H1 (cell line): Measurements from ENCODE around the gene ADCY7. TPM values are rescaled to one million over a fixed set of nuclear protein-coding genes. Genes with fewer than 3 reads are reported as not detected.

Experiments
- CTCF ChIA-PET: fragments of 300-600 bp; sonication (Branson Sonifier 250); formaldehyde crosslinking; loops from one replicate; lab custom pipeline; 2021; ENCODE audit not compliant: partially characterized antibody; lab: Charles Lee
- POLR2A ChIA-PET: fragments of 300-600 bp; sonication (Branson Sonifier 250); formaldehyde crosslinking; loops from one replicate; lab custom pipeline; 2021; ENCODE audit warnings: inconsistent platforms; ENCODE audit not compliant: partially characterized antibody; lab: Charles Lee
- DNase-seq, 2 experiments: peaks; one replicate each; pipeline versions ENCODE4 v3.0.0 to v3.0.0-alpha.2; 2010 to 2022; ENCODE audit warnings: low spot score in 2 of 2, low read depth in 1 of 2, mixed read lengths in 1 of 2
- FAIRE-seq: peaks from 2 replicates; lab custom pipeline; 2011; peaks lifted over from hg19 to GRCh38; lab: Jason Lieb, UNC
- H2AFZ ChIP-seq: 2 replicates; pipeline ENCODE4 v1.8.1; 2012; ENCODE audit warnings: low read length, inconsistent platforms
- H2AK5ac ChIP-seq: 2 replicates; pipeline ENCODE4 v1.6.1; 2013; ENCODE audit warnings: low read depth, low read length
- H2BK120ac ChIP-seq: replicated peaks from 2 replicates; pipeline ENCODE3; 2013; ENCODE audit warnings: low read depth, low read length, inconsistent platforms
- H2BK12ac ChIP-seq: 2 replicates; pipeline ENCODE4 v1.6.1; 2013; ENCODE audit warnings: low read depth, low read length
- H2BK15ac ChIP-seq: 2 replicates; pipeline ENCODE4 v1.6.1; 2013; ENCODE audit warnings: low read length
- H2BK20ac ChIP-seq: 2 replicates; pipeline ENCODE4 v1.6.1; 2013; ENCODE audit warnings: low read length
- H2BK5ac ChIP-seq: 2 replicates; pipeline ENCODE4 v1.6.1; 2013; ENCODE audit warnings: low read depth, low read length
- H3K14ac ChIP-seq: 2 replicates; pipeline ENCODE4 v1.6.1; 2013; ENCODE audit warnings: inconsistent platforms; ENCODE audit not compliant: insufficient read length
- H3K18ac ChIP-seq: 2 replicates; pipeline ENCODE4 v1.6.1; 2013; ENCODE audit warnings: low read length; ENCODE audit errors: extremely low read depth
- H3K23ac ChIP-seq: 2 replicates; pipeline ENCODE4 v1.6.1; 2013; ENCODE audit warnings: inconsistent platforms; ENCODE audit not compliant: insufficient read length
- H3K23me2 ChIP-seq: 2 replicates; pipeline ENCODE4 v1.6.1; 2013; ENCODE audit warnings: low read depth, low read length
- H3K27ac ChIP-seq: 2 replicates; pipeline ENCODE4 v1.6.1; 2011; ENCODE audit warnings: low read depth, low read length, inconsistent platforms
- H3K27me3 ChIP-seq, 4 experiments: replicated peaks in 1 of 4; 1 replicate in 1 of 4; 2 replicates in 3 of 4; pipeline versions ENCODE4 v1.6.1 to v1.8.1; 2011 to 2013; ENCODE audit warnings: low read length in 3 of 4, mild to moderate bottlenecking in 3 of 4, inconsistent platforms in 2 of 4, mixed read lengths in 2 of 4, moderate library complexity in 1 of 4; ENCODE audit not compliant: control insufficient read depth in 3 of 4, insufficient read depth in 3 of 4; ENCODE audit errors: extremely low read depth in 1 of 4
- H3K36me3 ChIP-seq, 4 experiments: 2 replicates each; pipeline versions ENCODE4 v1.6.1 to v1.8.1; 2011 to 2013; ENCODE audit warnings: mild to moderate bottlenecking in 4 of 4, low read length in 3 of 4, moderate library complexity in 2 of 4, control low read depth in 1 of 4, inconsistent platforms in 1 of 4; ENCODE audit not compliant: insufficient read depth in 4 of 4, control insufficient read depth in 2 of 4
- H3K4ac ChIP-seq: replicated peaks from 2 replicates; pipeline ENCODE3; 2013; ENCODE audit warnings: low read length, low read depth, mixed read lengths, inconsistent platforms; ENCODE audit not compliant: insufficient read length
- H3K4me1 ChIP-seq, 4 experiments: replicated peaks in 1 of 4; 1 replicate in 1 of 4; 2 replicates in 3 of 4; pipeline versions ENCODE4 v1.6.1 to v1.8.1; 2011 to 2013; ENCODE audit warnings: low read length in 3 of 4, inconsistent platforms in 2 of 4, mixed read lengths in 1 of 4; ENCODE audit not compliant: insufficient read depth in 4 of 4, control insufficient read depth in 3 of 4
- H3K4me2 ChIP-seq, 2 experiments: 2 replicates each; pipeline versions ENCODE4 v1.6.1 to v1.8.1; 2011 to 2013; ENCODE audit warnings: low read depth in 2 of 2, low read length in 2 of 2, control low read depth in 1 of 2, inconsistent platforms in 1 of 2, mild to moderate bottlenecking in 1 of 2; ENCODE audit not compliant: insufficient read depth in 1 of 2
- H3K4me3 ChIP-seq, 4 experiments: fragments of 200-600, 300-600 bp in 1 of 4; sonication (generic), shearing (Covaris generic), sonication (Bioruptor Twin) in 1 of 4; 2 replicates each; pipeline versions ENCODE4 v1.5.1 to v1.8.1; 2011 to 2016; ENCODE audit warnings: low read length in 4 of 4, low read depth in 3 of 4, control low read depth in 2 of 4, inconsistent platforms in 2 of 4, mild to moderate bottlenecking in 2 of 4, mixed read lengths in 1 of 4, moderate library complexity in 1 of 4; ENCODE audit not compliant: insufficient read depth in 2 of 4; ENCODE audit errors: extremely low read depth in 1 of 4
- H3K56ac ChIP-seq: replicated peaks from 2 replicates; pipeline ENCODE3; 2013; ENCODE audit warnings: low read depth, mild to moderate bottlenecking, mixed read lengths, low read length, inconsistent platforms; ENCODE audit not compliant: insufficient read length
- H3K79me1 ChIP-seq: 2 replicates; pipeline ENCODE4 v1.6.1; 2013; ENCODE audit warnings: low read depth, low read length, control low read depth
- H3K79me2 ChIP-seq, 2 experiments: 2 replicates each; pipeline versions ENCODE4 v1.6.1 to v1.8.1; 2012 to 2013; ENCODE audit warnings: low read length in 2 of 2, mild to moderate bottlenecking in 2 of 2, inconsistent platforms in 1 of 2; ENCODE audit not compliant: insufficient read depth in 2 of 2, control insufficient read depth in 1 of 2
- H3K9ac ChIP-seq, 4 experiments: replicated peaks in 1 of 4; 1 replicate in 1 of 4; 2 replicates in 3 of 4; pipeline versions ENCODE4 v1.6.1 to v1.8.1; 2011 to 2013; ENCODE audit warnings: low read depth in 3 of 4, low read length in 3 of 4, control low read depth in 2 of 4, mild to moderate bottlenecking in 2 of 4, moderate library complexity in 2 of 4, inconsistent platforms in 1 of 4; ENCODE audit errors: extremely low read depth in 1 of 4
- H3K9me3 ChIP-seq, 2 experiments: 2 replicates each; pipeline versions ENCODE4 v1.6.1 to v1.8.1; 2012 to 2013; ENCODE audit warnings: mild to moderate bottlenecking in 2 of 2, moderate library complexity in 2 of 2, control low read depth in 1 of 2, inconsistent platforms in 1 of 2, low read depth in 1 of 2, low read length in 1 of 2, mixed read lengths in 1 of 2; ENCODE audit not compliant: insufficient read depth in 2 of 2
- H4K20me1 ChIP-seq, 2 experiments: replicated peaks in 1 of 2; 2 replicates each; pipeline versions ENCODE3 to v1.8.1; 2011 to 2013; ENCODE audit warnings: inconsistent platforms in 2 of 2, low read length in 2 of 2, mild to moderate bottlenecking in 1 of 2; ENCODE audit not compliant: insufficient read depth in 2 of 2, control insufficient read depth in 1 of 2
- H4K5ac ChIP-seq: 2 replicates; pipeline ENCODE4 v1.6.1; 2013; ENCODE audit warnings: low read length, low read depth, mixed read lengths, inconsistent platforms; ENCODE audit not compliant: insufficient read length
- H4K8ac ChIP-seq: 2 replicates; pipeline ENCODE4 v1.8.0; 2013; ENCODE audit warnings: mild to moderate bottlenecking, moderate library complexity, low read length, inconsistent platforms; ENCODE audit not compliant: insufficient read depth; ENCODE audit errors: extremely low read depth
- H4K91ac ChIP-seq: replicated peaks from 2 replicates; pipeline ENCODE3; 2013; ENCODE audit warnings: low read length, mixed read lengths, inconsistent platforms; ENCODE audit not compliant: insufficient read length
- ATF3 ChIP-seq: IDR thresholded peaks from 2 replicates; pipeline ENCODE4 v1.6.1; 2011; ENCODE audit warnings: low read depth, mild to moderate bottlenecking, low read length; ENCODE audit not compliant: insufficient read depth
- BCL11A ChIP-seq, 2 experiments: IDR thresholded peaks; one replicate each; pipeline ENCODE4 v1.6.1; 2011; ENCODE audit warnings: low read depth in 2 of 2, low read length in 2 of 2, mild to moderate bottlenecking in 2 of 2
- BRCA1 ChIP-seq: IDR thresholded peaks from 2 replicates; pipeline ENCODE4 v1.6.1; 2012; ENCODE audit warnings: low read depth, low read length, improper control_type of control experiment
- KDM5A ChIP-seq: fragments of 200-600 bp; IDR thresholded peaks from 2 replicates; pipeline ENCODE4 v1.7.1; 2012; ENCODE audit warnings: mild to moderate bottlenecking, low read length, inconsistent platforms, mixed read lengths
- NANOG ChIP-seq: IDR thresholded peaks from 2 replicates; pipeline ENCODE4 v1.6.1; 2011; ENCODE audit warnings: low read length, low read depth, mild to moderate bottlenecking, inconsistent platforms; ENCODE audit not compliant: insufficient read depth, poor library complexity, severe bottlenecking
- POLR2A ChIP-seq, 2 experiments: IDR thresholded peaks; 1 replicate in 1 of 2; 2 replicates in 1 of 2; pipeline ENCODE4 v1.6.1; 2011; ENCODE audit warnings: low read depth in 2 of 2, low read length in 2 of 2, mild to moderate bottlenecking in 2 of 2; ENCODE audit errors: control extremely low read depth in 1 of 2
- RBBP5 ChIP-seq: IDR thresholded peaks from 2 replicates; pipeline ENCODE4 v1.7.1; 2012; ENCODE audit warnings: low read depth, mild to moderate bottlenecking, inconsistent platforms, low read length, moderate library complexity, borderline replicate concordance
- TAF7 ChIP-seq: optimal IDR thresholded peaks from 2 replicates; pipeline ENCODE3; 2011; ENCODE audit warnings: low read depth, mild to moderate bottlenecking, inconsistent platforms, low read length, moderate library complexity, borderline replicate concordance
- TBP ChIP-seq: IDR thresholded peaks from 2 replicates; pipeline ENCODE4 v1.6.1; 2011; ENCODE audit warnings: low read depth, low read length, improper control_type of control experiment
- WGBS, 2 experiments: shearing (Covaris generic) in 1 of 2; methylation state at CpG; one replicate each; pipeline versions ENCODE4 v1.1.6 to v1.1.7; 2013 to 2015; ENCODE audit warnings: low lambda C conversion rate in 2 of 2, mixed read lengths in 2 of 2, inconsistent platforms in 1 of 2, low coverage in 1 of 2, missing lambda C conversion rate in 1 of 2; ENCODE audit not compliant: insufficient replicate concordance in 2 of 2, insufficient coverage in 1 of 2, insufficient read length in 1 of 2; ENCODE audit errors: extremely low coverage in 1 of 2, missing lambda C conversion rate in 1 of 2; 5-methylcytosine and 5-hydroxymethylcytosine counted together
- polyA plus RNA-seq, 7 experiments: library from polyadenylated mRNA; depleted of rRNA in 3 of 7; stranded (reverse) in 5 of 7; unstranded in 2 of 7; fragments of >200 nt in 5 of 7; fragments of 200-250 nt in 2 of 7; gene quantifications; 1 replicate in 5 of 7; 2 replicates in 1 of 7; 4 replicates in 1 of 7; pipeline versions ENCODE4 v1.2.1 to v1.2.3, GENCODE V29; 2011 to 2013; ENCODE audit warnings: missing spikeins in 2 of 7, mixed read lengths in 2 of 7
- total RNA-seq: library from RNA; stranded (reverse); fragmentation: NEBNext Ultra II Directional; extraction: Animal tissue kit (Norgen Biotek cat#: 25700); gene quantifications from 2 replicates; pipeline ENCODE4 v1.2.1, GENCODE V29; 2021

Gene ADCY7
- total and polyA plus RNA-seq, 2 of the 8 experiments (the other 6 are each of a cell fraction or from before 2014, with no cell fraction given), result 2.4 to 5.1 TPM

DNA sequence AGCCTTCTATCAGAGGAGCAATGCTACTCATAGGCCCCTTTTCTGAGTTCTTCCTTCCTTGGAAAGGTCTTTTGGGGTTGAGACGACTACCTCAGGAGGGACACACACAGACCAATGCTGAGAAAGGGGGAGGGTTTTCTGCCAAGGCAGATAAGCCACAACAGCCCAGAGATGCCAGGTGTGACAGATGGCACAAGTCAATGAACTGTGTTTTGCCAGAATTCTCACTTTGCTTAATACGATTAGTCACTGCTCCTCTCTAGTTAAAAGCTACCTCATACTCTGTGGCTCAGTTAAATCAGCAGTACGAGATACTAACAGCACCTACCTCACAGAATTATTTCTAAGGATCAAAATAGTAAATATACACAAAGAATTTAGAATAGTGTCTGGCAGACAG lies 94.4 kb downstream of the ADCY7 start:
- Histone ChIP-seq H3K4me1 (no peaks in the 10 kb centered on the region), H3K27me3 (no peaks in the 10 kb centered on the region), H3K27ac (no peak overlapping the region), H3K4me3 (no peak overlapping the region), H2BK15ac (no peak overlapping the region), H3K9me3 (no peaks in the 10 kb centered on the region), H3K14ac (no peak overlapping the region), H3K4ac (no peak overlapping the region), H3K18ac (no peak overlapping the region), H4K5ac (no peak overlapping the region), H3K79me2 (peaks cover 2 to 89% of the 10 kb centered on the region in 2 experiments; a peak in 3 of 4 replicates), H3K36me3 (peaks cover 6 to 54% (median 32%) of the 10 kb centered on the region in 4 experiments; a peak in 7 of 8 replicates), H3K79me1 (peaks cover 6% of the 10 kb centered on the region; the same call in 1 of the 2 replicates), H3K9ac (no peak overlapping the region), H2BK20ac (no peak overlapping the region), H2AFZ (no peak overlapping the region), H4K20me1 (peaks cover 11 to 12% of the 10 kb centered on the region in 2 experiments), H2BK5ac (no peak overlapping the region), H2BK120ac (no peak overlapping the region), H2AK5ac (no peak overlapping the region), H3K56ac (no peak overlapping the region), H3K4me2 (no peak overlapping the region), H4K8ac (no peak overlapping the region), H3K23ac (no peak overlapping the region), H4K91ac (no peak overlapping the region), H2BK12ac (no peak overlapping the region), H3K23me2 (0 out of 2 replicates have a peak, but pooled peaks cover 1% of the 10 kb centered on the region)
- FAIRE-seq (no peak), DNase-seq (no peak)
- CTCF ChIA-PET, result interaction anchor here (0.8 to 9.4 kb wide), 7 partner anchors 11 to 291 kb away, joined by 3 to 92 read pairs (median 4); no protein-coding TSS in a partner anchor
- WGBS, 2 experiments, result 95% methylated on average over 3 of the region's 3 CpGs; no CpG with 5 or more reads in 1 of the 2 experiments
- no peak for TF ChIP-seq NANOG
- no peak for TF ChIP-seq BRCA1
- no peak for TF ChIP-seq RBBP5
- no peak for TF ChIP-seq BCL11A (IDR thresholded peaks at IDR 0.05; ENCODE audit: low read depth in 2 of 2, low read length in 2 of 2)
- TF ChIP-seq TAF7, result no peak
- no peak for TF ChIP-seq KDM5A
- TF ChIP-seq ATF3, result no peak
- no peak for TF ChIP-seq POLR2A (IDR thresholded peaks at IDR 0.05; ENCODE audit: control extremely low read depth in 1 of 2, low read depth in 2 of 2, low read length in 2 of 2)
- no peak for TF ChIP-seq TBP
- POLR2A ChIA-PET, result interaction anchor here (0.6 kb wide), 1 partner anchor 48 kb away, joined by 4 read pairs; no protein-coding TSS in a partner anchor
